Measurements from ENCODE around the gene DEXI.
"Not testable (repeated sequence)": the region's sequence is repeated elsewhere in the genome, so short reads cannot be mapped to it uniquely, and the experiment has no call there.

DNA sequence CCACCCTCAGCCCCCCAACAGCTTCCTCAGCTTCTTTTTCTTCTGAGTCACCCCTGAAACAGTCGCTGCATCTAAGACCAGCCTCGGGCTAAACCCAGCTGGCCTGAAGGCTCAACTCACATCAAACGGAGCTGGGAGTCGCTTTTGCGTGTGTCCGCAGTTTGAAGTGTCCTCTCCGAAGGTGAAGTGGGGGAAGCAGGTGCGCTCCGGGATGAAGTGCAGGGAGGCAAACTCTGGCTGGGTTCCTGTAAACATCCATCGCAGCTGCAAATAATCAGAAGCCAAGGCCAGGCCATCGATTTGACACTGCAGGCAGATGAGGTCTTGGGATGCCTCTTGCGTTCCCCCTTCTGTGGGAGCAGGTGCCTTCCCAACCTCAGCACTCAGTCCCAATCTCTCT is 13.2 kb downstream of the DEXI start:
- not testable (repeated sequence) for TF ChIP-seq POLR2A (IDR thresholded peaks at IDR 0.05)
- TF ChIP-seq, protein P1, sequence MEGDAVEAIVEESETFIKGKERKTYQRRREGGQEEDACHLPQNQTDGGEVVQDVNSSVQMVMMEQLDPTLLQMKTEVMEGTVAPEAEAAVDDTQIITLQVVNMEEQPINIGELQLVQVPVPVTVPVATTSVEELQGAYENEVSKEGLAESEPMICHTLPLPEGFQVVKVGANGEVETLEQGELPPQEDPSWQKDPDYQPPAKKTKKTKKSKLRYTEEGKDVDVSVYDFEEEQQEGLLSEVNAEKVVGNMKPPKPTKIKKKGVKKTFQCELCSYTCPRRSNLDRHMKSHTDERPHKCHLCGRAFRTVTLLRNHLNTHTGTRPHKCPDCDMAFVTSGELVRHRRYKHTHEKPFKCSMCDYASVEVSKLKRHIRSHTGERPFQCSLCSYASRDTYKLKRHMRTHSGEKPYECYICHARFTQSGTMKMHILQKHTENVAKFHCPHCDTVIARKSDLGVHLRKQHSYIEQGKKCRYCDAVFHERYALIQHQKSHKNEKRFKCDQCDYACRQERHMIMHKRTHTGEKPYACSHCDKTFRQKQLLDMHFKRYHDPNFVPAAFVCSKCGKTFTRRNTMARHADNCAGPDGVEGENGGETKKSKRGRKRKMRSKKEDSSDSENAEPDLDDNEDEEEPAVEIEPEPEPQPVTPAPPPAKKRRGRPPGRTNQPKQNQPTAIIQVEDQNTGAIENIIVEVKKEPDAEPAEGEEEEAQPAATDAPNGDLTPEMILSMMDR (IDR thresholded peaks at IDR 0.05) = not testable (repeated sequence)
